Measurements from ENCODE around the gene FBXO42.

FBXO42 gene

GRCh38 chr1:16198444-16199156, 153.7 kb downstream of the FBXO42 start:
- no peak for DNase-seq (ENCODE audit: extremely low read depth, low read depth)
- H3K4me3 ChIP-seq (replicated peaks; ENCODE audit: low read depth, low read length) = no peak overlapping the region
- TF ChIP-seq CTCF (IDR thresholded peaks at IDR 0.05; ENCODE audit: low read depth, low read length, missing control alignments) = no peak

GRCh38 chr1:16196874-16197273, 155.4 kb downstream of the FBXO42 start:
- no peak for DNase-seq (ENCODE audit: extremely low read depth, low read depth)
- no peak for TF ChIP-seq CTCF (IDR thresholded peaks at IDR 0.05; ENCODE audit: low read depth, low read length, missing control alignments)
- H3K4me3 ChIP-seq (replicated peaks; ENCODE audit: low read depth, low read length) = no peak overlapping the region

Data from HFF-Myc (cell line).